ENCODE measurements around the gene TNFRSF21.
"Not testable (repeated sequence)": the region's sequence is repeated elsewhere in the genome, so short reads cannot be mapped to it uniquely, and the experiment has no call there.

TNFRSF21 gene, protein sequence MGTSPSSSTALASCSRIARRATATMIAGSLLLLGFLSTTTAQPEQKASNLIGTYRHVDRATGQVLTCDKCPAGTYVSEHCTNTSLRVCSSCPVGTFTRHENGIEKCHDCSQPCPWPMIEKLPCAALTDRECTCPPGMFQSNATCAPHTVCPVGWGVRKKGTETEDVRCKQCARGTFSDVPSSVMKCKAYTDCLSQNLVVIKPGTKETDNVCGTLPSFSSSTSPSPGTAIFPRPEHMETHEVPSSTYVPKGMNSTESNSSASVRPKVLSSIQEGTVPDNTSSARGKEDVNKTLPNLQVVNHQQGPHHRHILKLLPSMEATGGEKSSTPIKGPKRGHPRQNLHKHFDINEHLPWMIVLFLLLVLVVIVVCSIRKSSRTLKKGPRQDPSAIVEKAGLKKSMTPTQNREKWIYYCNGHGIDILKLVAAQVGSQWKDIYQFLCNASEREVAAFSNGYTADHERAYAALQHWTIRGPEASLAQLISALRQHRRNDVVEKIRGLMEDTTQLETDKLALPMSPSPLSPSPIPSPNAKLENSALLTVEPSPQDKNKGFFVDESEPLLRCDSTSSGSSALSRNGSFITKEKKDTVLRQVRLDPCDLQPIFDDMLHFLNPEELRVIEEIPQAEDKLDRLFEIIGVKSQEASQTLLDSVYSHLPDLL

DNA sequence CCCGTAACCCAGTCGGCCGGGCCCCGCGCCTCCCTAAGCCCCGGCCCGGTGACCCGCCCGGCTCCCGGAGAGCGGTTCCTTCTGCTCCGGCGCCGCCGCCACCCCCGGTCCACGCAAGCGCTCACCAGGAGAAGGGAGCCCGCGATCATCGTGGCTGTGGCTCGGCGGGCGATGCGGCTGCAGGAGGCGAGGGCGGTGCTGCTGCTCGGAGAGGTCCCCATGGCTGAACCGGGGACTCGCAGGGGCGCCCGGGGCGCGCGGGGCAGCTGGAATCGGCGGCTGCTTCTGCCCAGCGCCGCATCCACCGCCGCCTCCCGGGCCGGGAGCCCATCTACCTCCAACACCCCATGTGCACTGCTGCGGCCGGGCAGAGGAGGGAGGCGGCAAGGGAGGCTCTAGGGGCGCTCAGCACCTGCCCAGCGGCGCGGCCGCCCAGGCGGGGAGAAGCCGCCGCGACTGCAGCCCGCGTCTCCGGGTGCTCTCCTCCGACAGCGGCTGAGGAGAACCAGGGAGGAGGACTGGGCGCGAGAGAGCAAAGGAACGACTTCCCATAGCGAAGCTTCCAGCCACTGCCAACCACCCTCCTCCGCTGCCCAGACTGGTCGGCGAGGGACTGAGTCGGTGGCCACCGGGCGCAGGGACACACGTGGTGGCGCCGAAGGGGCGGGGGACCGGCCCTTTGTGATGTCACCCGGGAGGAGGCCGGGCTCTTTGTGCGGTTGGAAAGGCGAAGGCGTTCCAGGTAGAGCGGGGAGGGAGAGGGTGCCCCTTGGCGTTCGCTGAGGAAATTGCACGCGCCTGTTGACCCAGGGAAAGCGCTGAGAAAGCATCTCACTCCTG lies at the start of gene TNFRSF21:
TSS of gene TNFRSF21 (minus strand) at position 615 of the 840 bp plus-strand sequence. CDS start at position 221, 394 bp downstream.
- DNase-seq (ENCODE audit: low read depth in 1 of 2, low spot score in 1 of 2), result peak; percentile 39 to 64

DNA sequence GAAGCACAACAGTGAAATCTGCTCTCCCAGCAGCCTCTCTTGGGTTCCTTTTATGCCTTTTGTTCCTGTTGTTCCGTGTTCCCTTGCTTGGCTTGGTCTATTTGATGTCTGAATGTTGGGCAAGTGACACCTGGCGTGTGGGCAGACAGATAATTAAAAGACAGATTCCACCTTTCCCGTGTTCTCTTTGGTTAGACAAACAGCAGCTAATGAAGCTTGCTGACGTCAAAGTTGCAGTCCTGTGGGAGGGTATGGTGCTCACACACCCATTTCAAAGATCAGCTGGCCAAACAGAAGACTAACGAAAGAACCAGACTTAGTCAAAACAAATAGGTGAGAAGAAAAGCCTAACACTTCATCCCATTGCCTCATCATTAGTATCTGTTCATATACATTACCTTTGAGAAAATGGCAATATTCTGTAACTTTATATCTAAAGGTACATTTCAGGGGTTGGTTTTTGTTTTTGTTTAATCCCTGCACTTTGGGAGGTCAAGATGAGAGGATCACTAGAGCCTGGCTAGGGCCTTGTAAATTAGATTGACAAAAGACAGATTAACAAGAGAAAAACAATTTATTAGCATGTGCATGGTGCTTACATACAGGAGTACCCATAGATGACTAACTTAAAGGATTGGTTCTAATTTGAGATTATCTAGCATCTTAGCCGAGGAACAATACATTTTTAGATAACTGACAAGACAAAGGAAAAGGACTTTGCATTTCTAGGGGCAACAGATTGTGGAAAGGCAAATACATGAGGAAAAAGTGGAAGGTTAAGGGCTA lies 48.9 kb upstream of the TNFRSF21 start:
- DNase-seq (ENCODE audit: low read depth in 1 of 2, low spot score in 1 of 2), result no peak

DNA sequence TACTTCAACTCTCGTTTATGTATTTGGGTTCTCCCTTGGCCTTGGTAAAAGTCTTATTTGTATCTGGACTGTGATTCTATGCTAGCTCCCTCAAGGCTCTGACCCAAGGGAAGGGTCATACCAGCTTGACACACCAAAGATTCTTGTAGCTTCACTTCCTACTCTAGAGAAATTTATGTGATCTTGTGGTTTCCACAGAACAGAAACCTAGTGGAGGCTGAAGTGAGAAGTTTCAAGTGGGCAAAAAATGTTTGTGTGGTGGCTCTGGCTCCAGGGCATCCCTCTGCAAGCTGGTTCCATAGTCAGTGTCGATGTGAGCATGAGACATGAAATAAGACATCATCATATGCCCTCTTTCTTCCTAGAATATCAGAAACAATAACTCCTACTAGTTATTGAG lies 48.1 kb upstream of the TNFRSF21 start:
- DNase-seq (ENCODE audit: low read depth in 1 of 2, low spot score in 1 of 2), result no peak

DNA sequence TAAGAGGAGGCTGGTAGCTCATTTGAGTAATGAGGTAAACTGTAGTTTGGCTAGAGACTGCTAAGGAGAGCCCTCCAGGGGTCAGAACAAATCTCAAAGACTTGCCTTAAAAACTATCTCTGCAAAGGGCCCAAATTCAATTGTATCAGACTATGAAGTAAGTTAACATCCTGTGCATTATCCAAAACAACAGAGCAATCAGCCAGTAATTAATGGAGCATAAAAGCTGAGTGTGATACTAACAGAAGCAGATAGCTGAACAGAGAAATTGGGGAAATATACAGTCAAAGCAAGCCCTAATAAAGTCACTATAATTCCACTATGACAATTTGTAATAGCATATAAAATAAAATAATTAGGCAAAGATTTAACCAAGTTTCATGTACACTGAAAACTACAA lies 45.8 kb upstream of the TNFRSF21 start:
- no peak for DNase-seq (ENCODE audit: low read depth in 1 of 2, low spot score in 1 of 2)

DNA sequence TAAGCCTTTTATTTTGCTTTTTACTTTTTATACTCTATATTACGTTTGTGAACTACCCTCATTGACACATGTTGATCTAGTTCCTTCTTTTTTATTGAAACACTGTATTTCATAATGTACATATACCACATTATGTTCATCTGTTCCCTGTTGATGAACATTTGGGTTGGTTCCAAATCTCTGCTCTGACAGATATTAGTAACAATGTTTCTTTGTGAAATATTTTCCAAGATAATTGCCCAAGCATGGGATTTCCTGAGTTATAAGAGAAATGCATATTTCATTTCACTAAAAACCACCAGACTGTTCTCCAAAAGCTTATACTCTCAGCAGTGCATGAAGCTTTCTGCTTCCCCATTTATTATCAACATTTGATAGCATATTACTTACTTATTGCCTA lies 44.2 kb upstream of the TNFRSF21 start:
- no peak for DNase-seq (ENCODE audit: low read depth in 1 of 2, low spot score in 1 of 2)

DNA sequence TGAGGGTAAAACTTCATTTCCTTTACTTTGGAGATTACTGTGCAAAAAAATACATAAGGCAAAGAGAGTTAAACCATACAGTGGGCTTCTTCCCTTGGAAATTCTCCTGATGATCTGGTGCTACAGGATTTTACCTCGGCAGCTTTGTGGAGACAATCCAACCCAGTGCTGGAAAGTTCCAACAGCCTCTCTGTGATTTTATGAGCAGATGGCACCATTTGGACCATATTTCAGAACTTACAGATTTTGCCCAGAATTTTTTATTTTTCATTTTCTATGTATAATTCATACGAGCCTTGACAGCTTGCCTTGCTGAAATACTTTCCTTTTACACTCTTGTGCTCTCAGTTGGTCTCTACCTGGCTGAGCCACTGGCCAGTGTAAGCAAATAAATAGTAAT lies 43.3 kb upstream of the TNFRSF21 start:
- DNase-seq (ENCODE audit: low read depth in 1 of 2, low spot score in 1 of 2), result no peak

DNA sequence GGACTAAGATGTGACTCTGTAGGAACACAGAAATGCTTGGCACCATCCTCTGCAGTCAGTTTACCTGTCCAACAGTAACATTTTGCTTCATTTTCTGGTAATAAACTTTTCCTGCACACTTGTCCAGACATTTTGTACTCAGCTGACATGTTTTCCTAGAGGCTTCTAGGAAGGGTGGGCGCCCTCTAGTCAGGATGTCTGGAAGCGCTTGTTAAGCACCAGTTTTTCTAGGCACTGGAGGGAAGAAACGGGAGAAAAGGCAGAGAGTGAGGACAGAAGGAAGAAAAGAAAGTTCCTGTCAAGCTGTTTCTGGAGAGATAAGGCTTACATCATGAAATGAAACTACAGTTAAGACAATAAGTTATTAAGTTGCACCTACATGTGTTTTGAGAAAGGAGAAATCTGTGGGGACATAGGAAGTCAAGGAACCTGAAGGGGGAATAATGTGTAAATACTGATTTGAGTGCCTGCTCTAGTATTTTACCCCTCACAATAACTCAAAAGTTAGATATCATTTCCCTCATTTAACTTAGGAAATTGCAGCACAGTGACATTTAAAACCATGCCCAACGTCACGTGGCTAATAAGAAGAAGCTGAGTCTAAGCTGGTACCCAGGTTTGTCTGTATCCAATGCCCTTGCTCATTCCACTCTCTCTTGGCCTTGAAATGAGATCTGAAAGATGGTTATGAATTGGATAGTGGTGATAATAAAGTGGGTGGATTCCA lies 42.7 kb upstream of the TNFRSF21 start:
- no peak for DNase-seq (ENCODE audit: low read depth in 1 of 2, low spot score in 1 of 2)

DNA sequence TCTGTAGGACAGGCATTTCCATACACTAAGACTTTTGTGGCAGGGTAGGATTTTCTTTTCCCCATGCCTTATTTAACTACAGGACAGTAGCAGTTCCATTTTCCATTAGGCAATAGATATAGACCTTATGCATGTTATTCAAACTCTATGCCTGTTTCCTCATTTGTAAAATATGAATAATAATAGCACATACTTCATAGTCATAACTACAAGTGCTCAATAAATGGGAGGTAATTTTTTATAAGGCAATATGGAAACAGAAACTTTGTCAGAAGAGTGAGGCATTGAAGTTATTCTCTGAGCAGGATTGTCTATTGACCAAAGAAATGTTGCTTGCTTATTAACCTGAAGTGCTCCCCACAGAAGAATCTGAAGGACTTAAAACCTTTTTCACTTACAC lies 41.9 kb upstream of the TNFRSF21 start:
- DNase-seq (ENCODE audit: low read depth in 1 of 2, low spot score in 1 of 2), result no peak

DNA sequence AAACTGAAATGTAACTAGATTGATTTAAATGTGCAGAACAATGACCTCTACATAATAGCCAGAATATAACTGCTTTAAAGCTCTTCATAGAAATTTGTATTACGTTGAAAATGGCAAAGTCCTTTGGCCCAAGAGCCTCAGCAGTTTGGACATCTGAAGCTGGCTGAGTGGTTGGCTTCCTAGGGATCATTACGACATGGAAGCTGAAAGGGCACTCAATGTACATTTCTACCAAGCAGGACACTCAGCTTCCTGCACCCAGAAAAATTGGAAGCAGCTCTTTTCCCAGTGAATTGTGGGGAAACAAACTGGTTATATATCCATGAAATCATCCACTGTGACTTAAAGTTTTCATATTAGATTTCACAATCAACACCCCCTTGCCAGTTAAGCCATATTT lies 40.2 kb upstream of the TNFRSF21 start:
- DNase-seq (ENCODE audit: low read depth in 1 of 2, low spot score in 1 of 2), result no peak

DNA sequence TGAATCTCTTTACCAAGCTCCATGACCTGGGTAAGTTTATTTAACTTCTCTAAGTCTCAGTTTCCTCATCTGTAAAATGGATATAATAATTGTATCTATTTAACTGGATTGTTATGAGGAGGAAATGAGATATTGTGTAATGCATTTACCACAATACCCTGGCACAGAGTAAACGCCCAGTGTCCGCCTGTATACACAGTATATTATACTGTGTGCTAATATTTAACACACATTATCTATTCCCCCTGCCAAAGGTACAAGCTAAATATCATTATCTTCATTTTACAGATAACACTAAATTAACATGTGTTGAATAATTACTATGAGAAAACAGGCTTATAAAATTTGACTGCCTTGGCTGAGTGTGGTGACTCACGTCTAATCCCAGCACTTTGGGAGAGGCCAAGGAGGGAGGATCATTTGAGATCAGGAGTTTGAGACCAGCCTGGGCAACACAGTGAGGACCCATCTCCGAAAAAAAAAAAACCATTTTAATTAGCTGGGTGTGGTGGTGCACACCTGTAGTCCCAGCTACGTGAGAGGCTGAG lies 38.7 kb upstream of the TNFRSF21 start:
- DNase-seq (ENCODE audit: low read depth in 1 of 2, low spot score in 1 of 2), result no peak

DNA sequence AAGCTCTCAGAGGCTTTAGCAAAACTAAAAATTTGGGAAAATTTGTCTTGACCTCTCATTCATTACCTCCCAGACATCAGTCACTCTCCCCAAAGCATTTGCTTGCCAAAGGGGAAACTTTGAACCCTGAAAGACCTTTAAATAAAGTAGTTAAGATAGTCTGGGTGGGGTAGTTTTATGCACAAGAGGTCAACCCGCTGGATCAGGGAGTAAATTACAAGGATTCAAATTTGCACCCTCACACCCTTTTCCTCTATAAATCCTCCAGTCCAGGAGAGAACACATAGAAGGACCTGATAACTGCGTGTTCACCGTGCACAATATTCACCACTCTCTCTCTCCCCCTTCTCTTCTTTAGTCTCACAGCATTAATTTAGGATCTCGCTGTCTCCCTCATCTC lies 36.1 kb upstream of the TNFRSF21 start:
- no peak for DNase-seq (ENCODE audit: low read depth in 1 of 2, low spot score in 1 of 2)

DNA sequence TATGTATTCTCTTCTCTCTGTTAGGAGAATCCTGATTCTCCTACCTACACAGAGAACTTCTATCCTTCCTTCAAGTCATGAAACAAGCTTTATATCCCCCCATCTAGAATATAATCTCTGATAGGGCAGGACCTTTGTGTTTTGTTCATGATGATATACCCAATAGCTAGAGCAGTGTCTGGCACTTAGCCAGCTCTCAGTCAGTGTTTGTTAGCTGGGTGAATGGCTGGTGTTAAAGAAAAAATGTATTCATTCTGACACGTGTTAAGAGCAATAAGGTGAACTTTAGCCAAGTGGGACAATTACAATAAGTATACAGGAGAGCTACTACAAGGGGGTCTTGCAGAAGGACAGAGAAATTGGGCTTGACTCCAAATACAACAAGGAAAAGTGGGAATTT lies 34.3 kb upstream of the TNFRSF21 start:
- no peak for DNase-seq (ENCODE audit: low read depth in 1 of 2, low spot score in 1 of 2)

DNA sequence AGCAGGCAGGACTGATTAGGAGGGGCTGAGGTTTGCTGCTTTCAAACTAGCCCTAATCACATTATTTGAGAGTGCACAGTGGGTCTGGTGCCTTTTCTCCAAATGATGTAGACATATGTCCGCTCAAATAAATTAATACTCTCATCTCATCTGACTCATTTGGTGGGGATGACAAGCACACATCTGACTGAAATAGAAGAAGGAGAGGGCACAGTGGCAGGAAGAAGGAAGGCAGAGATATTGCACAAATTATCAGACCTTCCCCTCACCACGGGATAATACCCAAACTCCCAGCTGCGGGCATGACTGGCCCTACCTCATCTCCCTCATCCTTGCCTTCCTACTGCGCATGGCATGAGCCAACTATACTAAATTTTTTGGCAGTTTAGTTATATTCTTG lies 33.9 kb upstream of the TNFRSF21 start:
- DNase-seq (ENCODE audit: low read depth in 1 of 2, low spot score in 1 of 2), result no peak

DNA sequence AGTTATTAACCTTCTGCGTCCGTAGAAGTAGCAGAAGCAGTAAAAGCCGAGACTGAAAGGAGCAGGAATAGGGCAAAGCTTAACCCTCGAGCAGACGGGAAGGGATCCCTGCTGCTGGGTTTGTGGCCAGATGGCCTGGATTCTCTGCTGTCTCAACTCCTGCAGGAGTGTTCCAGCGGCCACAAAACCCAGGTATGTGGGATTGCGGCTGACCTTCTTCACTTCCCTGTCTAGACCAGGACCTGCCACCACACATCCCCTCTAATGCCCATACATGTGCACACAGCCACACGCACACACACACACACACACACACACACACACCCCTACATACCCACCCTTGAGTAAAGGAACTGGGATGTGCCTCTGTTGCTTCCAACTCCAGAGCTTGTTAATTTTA lies 33.1 kb upstream of the TNFRSF21 start:
- DNase-seq (ENCODE audit: low read depth in 1 of 2, low spot score in 1 of 2), result no peak

DNA sequence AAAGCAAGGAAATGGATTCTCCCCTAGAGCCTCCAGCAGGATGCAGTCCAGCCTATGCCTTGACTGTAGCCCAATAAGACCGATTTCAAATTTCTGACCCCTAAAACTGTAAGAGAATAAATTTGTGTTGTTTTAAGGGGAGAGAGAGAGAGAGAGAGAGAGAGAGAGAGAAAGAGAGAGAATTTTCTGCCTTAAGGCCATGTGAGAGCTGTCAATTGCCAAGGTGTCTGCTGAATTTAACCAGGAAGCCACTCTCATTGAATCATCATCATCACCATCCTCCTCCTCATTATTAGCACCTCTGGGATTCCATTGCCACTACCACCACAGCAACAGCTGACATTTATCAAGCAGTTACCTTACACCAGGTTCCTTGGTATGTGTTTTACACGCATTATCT lies 27.8 kb upstream of the TNFRSF21 start:
- DNase-seq (ENCODE audit: low read depth in 1 of 2, low spot score in 1 of 2), result no peak

DNA sequence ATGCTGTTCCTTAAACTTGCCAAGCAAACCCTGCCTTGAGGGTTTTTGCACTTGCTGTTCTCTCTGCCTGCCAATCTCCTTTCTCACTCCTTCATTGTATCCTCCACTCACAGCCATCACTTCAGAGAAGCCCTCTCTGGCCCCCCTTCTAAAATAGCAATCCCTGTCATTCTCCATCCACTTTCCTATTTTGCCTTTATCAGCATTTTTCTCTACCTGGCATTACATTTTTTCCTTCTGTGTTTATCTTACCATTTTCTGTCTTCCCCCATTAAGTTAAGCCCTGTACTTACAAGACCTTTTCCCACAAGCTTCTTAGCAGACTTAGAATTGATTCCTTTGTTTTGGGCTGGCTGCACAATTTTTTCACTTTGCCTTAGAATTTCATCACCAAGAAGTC lies 26.6 kb upstream of the TNFRSF21 start:
- DNase-seq (ENCODE audit: low read depth in 1 of 2, low spot score in 1 of 2), result no peak

DNA sequence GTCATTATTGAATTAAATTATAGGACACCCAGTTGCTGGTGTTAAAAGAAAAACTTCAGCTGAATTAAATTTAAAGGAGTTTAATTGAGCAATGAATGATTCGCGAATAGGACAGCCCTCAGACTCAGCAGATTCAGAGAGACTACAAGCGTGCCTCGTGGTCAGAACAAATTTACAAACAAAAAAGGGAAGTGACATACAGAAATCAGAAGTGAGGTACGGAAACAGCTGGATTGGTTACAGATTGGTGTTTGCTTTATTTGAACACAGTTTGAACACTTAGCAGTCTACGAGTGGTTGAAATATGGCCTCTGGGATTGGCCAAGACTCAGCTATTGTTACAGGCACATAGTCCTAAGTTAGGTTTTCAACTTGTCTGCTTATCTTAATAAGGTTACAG lies 25.8 kb upstream of the TNFRSF21 start:
- no peak for DNase-seq (ENCODE audit: low read depth in 1 of 2, low spot score in 1 of 2)

DNA sequence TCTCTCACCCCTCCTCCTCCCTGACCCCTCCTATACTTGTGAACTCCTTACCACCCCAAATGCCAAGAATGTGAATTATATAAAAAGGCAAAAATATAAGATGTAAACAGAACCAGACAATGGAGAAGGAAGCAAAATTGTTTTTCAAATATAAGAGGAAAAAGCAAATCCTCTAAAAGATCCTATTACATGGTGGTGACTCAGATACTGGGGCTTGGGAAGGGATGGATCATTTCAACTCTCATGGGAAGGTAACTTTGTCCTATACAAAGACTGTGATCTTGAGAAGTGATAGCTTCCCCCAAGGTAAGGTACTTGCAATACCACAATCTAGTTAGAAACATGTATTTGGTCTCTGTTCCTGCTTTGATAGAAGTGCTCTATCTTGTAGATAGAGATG lies 24.6 kb upstream of the TNFRSF21 start:
- DNase-seq (ENCODE audit: low read depth in 1 of 2, low spot score in 1 of 2), result no peak

DNA sequence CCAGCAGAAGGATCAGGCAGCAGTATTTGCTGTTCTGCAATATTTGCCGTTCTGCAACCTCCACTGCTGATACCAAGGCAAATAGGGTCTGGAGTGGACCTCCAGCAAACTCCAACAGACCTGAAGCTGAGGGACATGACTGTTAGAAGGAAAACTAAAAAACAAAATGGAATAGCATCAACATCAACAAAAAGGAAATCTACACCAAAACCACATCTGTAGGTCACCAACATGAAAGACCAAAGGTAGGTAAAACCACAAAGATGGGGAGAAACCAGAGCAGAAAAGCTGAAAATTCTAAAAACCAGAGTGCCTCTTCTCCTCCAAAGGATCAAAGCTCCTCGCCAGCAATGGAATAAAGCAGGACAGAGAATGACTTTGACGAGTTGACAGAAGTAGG lies 18.9 kb upstream of the TNFRSF21 start:
- not testable (repeated sequence) for DNase-seq (ENCODE audit: low read depth in 1 of 2, low spot score in 1 of 2)

DNA sequence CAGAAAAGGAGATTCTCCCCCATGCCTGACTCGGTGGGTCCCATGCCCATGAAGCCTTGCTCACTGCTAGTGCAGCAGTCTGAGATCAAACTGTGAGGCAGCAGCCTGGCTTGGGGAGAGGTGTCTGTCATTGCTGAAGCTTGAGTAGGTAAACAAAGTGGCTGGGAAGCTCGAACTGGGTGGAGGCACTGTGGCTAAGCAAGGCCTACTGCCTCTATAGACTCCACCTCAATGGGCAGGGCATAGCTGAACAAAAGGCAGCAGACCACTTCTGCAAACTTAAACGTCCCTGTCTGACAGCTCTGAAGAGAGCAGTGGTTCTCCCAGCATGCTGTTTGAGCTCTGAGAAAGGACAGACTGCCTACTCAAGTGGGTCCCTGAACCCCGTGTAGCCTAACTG lies 18.4 kb upstream of the TNFRSF21 start:
- not testable (repeated sequence) for DNase-seq (ENCODE audit: low read depth in 1 of 2, low spot score in 1 of 2)

All from stimulated activated CD4-positive, alpha-beta T cell treated with anti-CD3 and anti-CD28 coated beads, Interleukin-15, amount 100 ng/mL, for 1 hour (primary cell).